Activated CD8-positive, alpha-beta T cell treated with anti-CD3 and anti-CD28 coated beads for 36 hours (primary cell): Measurements from ENCODE around the gene SPSB1. TPM values are rescaled to one million over a fixed set of nuclear protein-coding genes. Genes with fewer than 3 reads are reported as not detected.
A peak's percentile ranks its signal among the peaks of the same experiment; 100 is the strongest.

Experiments
- ATAC-seq: fragments of 200-7000 bp; cut with Tn5 transposase; one replicate; pipeline ENCODE4 v1.10.0; 2021; ENCODE audit warnings: mild to moderate bottlenecking, moderate library complexity
- CTCF ChIA-PET: fragments of 350-600 bp; sonication (Branson Sonifier 250); formaldehyde crosslinking; loops from one replicate; lab custom pipeline; 2021; ENCODE audit warnings: antibody characterized with exemption; lab: Charles Lee
- POLR2A ChIA-PET: fragments of 350-600 bp; sonication (Branson Sonifier 250); formaldehyde crosslinking; loops from one replicate; lab custom pipeline; 2021; ENCODE audit warnings: antibody characterized with exemption; lab: Charles Lee
- DNase-seq: peaks from one replicate; pipeline ENCODE4 v3.0.0-alpha.2; 2020
- H3K27ac Mint-ChIP-seq: one replicate; pipeline ENCODE4 v1.8.0; 2021; ENCODE audit warnings: mild to moderate bottlenecking, mixed read lengths
- H3K27me3 Mint-ChIP-seq: one replicate; pipeline ENCODE4 v1.8.0; 2021; ENCODE audit warnings: mixed read lengths
- H3K36me3 Mint-ChIP-seq: one replicate; pipeline ENCODE4 v1.8.0; 2021; ENCODE audit warnings: low read depth, mixed read lengths
- H3K4me1 Mint-ChIP-seq: one replicate; pipeline ENCODE4 v1.8.0; 2021; ENCODE audit warnings: low read depth, mixed read lengths
- H3K4me3 Mint-ChIP-seq: one replicate; pipeline ENCODE4 v1.8.0; 2021; ENCODE audit warnings: mild to moderate bottlenecking, moderate library complexity, mixed read lengths
- H3K9me3 Mint-ChIP-seq: one replicate; pipeline ENCODE4 v1.8.0; 2021; ENCODE audit warnings: mixed read lengths
- intact Hi-C: fragments of 100-400 bp; cut with micrococcal nuclease; formaldehyde crosslinking; loops from one replicate; pipeline ENCODE4 v1.10.0; 2022
- total RNA-seq, 2 experiments: library from RNA; stranded (reverse); gene quantifications; one replicate each; pipeline ENCODE4 v1.2.3, GENCODE V29; 2021
- TF ChIP-seq, protein P1 (sequence below): fragments of 200-600 bp; IDR thresholded peaks from one replicate; pipeline ENCODE4 v1.8.0; 2022; ENCODE audit warnings: antibody characterized with exemption, mild to moderate bottlenecking

SPSB1 gene
- total RNA-seq, 2 experiments from 2014 or later: 1.1 to 1.5 TPM

- H3K27me3 Mint-ChIP-seq: peaks cover 1% of the 10 kb centered on the region
- no peaks in the 10 kb centered on the region for H3K9me3 Mint-ChIP-seq
- peaks cover 37% of the 10 kb centered on the region for H3K4me1 Mint-ChIP-seq
- H3K36me3 Mint-ChIP-seq: no peaks in the 10 kb centered on the region
- peak overlapping the region; percentile 73 for H3K27ac Mint-ChIP-seq
- CTCF ChIA-PET: interaction anchor here (0.9 to 1.0 kb wide), 2 partner anchors 23 to 140 kb away, joined by 3 to 8 read pairs; partner anchors contain the start of gene SPSB1
- DNase-seq (peak; percentile 78), ATAC-seq (peak; percentile 75)
- TF ChIP-seq, protein P1, sequence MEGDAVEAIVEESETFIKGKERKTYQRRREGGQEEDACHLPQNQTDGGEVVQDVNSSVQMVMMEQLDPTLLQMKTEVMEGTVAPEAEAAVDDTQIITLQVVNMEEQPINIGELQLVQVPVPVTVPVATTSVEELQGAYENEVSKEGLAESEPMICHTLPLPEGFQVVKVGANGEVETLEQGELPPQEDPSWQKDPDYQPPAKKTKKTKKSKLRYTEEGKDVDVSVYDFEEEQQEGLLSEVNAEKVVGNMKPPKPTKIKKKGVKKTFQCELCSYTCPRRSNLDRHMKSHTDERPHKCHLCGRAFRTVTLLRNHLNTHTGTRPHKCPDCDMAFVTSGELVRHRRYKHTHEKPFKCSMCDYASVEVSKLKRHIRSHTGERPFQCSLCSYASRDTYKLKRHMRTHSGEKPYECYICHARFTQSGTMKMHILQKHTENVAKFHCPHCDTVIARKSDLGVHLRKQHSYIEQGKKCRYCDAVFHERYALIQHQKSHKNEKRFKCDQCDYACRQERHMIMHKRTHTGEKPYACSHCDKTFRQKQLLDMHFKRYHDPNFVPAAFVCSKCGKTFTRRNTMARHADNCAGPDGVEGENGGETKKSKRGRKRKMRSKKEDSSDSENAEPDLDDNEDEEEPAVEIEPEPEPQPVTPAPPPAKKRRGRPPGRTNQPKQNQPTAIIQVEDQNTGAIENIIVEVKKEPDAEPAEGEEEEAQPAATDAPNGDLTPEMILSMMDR: no peak
- H3K4me3 Mint-ChIP-seq: no peak overlapping the region
- intact Hi-C loops: no loop called here
- POLR2A ChIA-PET: interaction anchor here (0.5 to 1.2 kb wide), 4 partner anchors 9 to 1062 kb away, joined by 3 to 4 read pairs (median 3); no protein-coding TSS in a partner anchor
Observed at GRCh38 chr1:9315411-9316079, 22.9 kb downstream of the SPSB1 start.

DNA sequence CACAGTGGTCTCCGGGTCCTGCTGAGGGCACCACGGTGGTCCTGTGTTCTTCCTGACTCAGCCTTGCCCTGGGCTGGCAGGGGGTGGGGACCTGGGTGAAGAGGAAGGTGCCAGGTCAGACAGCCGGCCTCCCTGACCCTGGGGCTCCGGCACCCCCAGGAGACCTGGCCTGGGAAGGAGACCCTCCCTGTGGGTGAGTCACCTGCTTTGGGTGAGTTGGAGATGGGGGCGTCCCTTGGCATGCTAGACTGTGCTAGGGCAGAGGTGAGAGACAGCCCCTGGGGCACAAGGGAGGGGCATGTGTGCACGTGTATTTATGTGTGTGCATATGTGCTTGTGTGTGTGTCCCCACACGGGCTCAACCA is 23.4 kb downstream of the SPSB1 start:
- peak overlapping the region; percentile 73 for H3K27ac Mint-ChIP-seq
- intact Hi-C loops: no loop called here
- H3K4me3 Mint-ChIP-seq: no peak overlapping the region

DNA sequence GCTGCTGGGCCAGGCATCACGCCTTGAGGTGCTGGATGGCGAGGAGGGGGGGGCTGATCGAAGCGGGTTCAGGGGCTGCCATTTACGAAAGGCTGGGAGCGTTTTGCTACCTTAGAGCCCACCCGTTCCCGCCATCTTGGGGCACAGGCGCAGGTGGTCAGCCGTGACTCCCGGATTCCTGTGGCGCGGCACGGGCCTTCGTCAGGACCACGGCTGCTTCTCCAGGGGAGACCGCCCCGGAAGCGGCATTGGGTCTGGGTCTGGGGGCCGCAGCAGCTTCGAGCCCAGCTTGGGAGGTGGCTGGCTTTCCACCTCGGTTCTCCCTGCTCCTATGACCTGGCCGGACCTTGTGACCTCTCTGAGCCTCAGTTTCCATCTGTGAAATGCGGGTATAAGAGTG is 23.8 kb downstream of the SPSB1 start:
- ATAC-seq (no peak), DNase-seq (no peak)
- Mint-ChIP-seq H3K4me1 (peaks cover 37% of the 10 kb centered on the region), H3K4me3 (no peak overlapping the region), H3K27ac (no peak overlapping the region), H3K36me3 (no peaks in the 10 kb centered on the region), H3K27me3 (peaks cover 1% of the 10 kb centered on the region), H3K9me3 (no peaks in the 10 kb centered on the region)
- TF ChIP-seq, protein P1: no peak
- CTCF ChIA-PET: interaction anchor here (0.8 kb wide), 1 partner anchor 27 kb away, joined by 6 read pairs; no protein-coding TSS in a partner anchor
- POLR2A ChIA-PET: interaction anchor here (1.3 kb wide), 1 partner anchor 9 kb away, joined by 3 read pairs; no protein-coding TSS in a partner anchor
- intact Hi-C loops: no loop called here

More for the DNA sequence above, 23.4 kb downstream of the SPSB1 start:
- CTCF ChIA-PET: no interaction called here
- H3K27me3 Mint-ChIP-seq: peaks cover 1% of the 10 kb centered on the region
- TF ChIP-seq, protein P1: no peak
- peak; percentile 58 for DNase-seq
- ATAC-seq: peak; percentile 55
- no peaks in the 10 kb centered on the region for H3K36me3 Mint-ChIP-seq
- H3K9me3 Mint-ChIP-seq: no peaks in the 10 kb centered on the region
- peaks cover 37% of the 10 kb centered on the region for H3K4me1 Mint-ChIP-seq
- POLR2A ChIA-PET: no interaction called here

GRCh38 chr1:9317072-9317471 is 24.4 kb downstream of the SPSB1 start:
- ChIA-PET CTCF (interaction anchor here (0.6 to 1.1 kb wide), 4 partner anchors 28 to 138 kb away, joined by 3 to 6 read pairs (median 4); no protein-coding TSS in a partner anchor), POLR2A (interaction anchor here (1.3 kb wide), 1 partner anchor 9 kb away, joined by 3 read pairs; no protein-coding TSS in a partner anchor)
- DNase-seq (no peak), ATAC-seq (no peak)
- H3K9me3 Mint-ChIP-seq: no peaks in the 10 kb centered on the region
- peaks cover 1% of the 10 kb centered on the region for H3K27me3 Mint-ChIP-seq
- peak overlapping the region; percentile 5 for H3K27ac Mint-ChIP-seq
- no peaks in the 10 kb centered on the region for H3K36me3 Mint-ChIP-seq
- peak overlapping the region; percentile 50 for H3K4me3 Mint-ChIP-seq
- H3K4me1 Mint-ChIP-seq: peaks cover 37% of the 10 kb centered on the region
- TF ChIP-seq, protein P1: no peak
- intact Hi-C loops: no loop called here
